Aorta (tissue), 5 donors: ENCODE results near the gene MELTF. TPM values are rescaled to one million over a fixed set of nuclear protein-coding genes. Genes with fewer than 3 reads are reported as not detected.

Source experiments
- ATAC-seq: fragments of 200-7000 bp; cut with Tn5 transposase; one replicate; pipeline ENCODE4 v1.9.1; 2022; ENCODE audit warnings: moderate library complexity; ENCODE audit not compliant: low FRiP score
- DNase-seq, 2 donors: peaks; one replicate each; pipeline ENCODE4 v3.0.0-alpha.2; 2020
- H3K27ac ChIP-seq, 2 donors: one replicate each; pipeline ENCODE4 v1.5.1; 2013; ENCODE audit warnings: low read length in 2 of 2, mild to moderate bottlenecking in 2 of 2, moderate library complexity in 2 of 2, control low read depth in 1 of 2, inconsistent platforms in 1 of 2, low read depth in 1 of 2
- H3K27me3 ChIP-seq, 2 donors: one replicate each; pipeline ENCODE4 v1.6.1; 2013; ENCODE audit warnings: control low read depth in 1 of 2, low read length in 1 of 2, mild to moderate bottlenecking in 1 of 2, moderate library complexity in 1 of 2; ENCODE audit not compliant: insufficient read depth in 2 of 2, control insufficient read depth in 1 of 2
- H3K36me3 ChIP-seq, 2 donors: one replicate each; pipeline ENCODE4 v1.6.1; 2013; ENCODE audit warnings: control low read depth in 1 of 2, low read length in 1 of 2, mild to moderate bottlenecking in 1 of 2; ENCODE audit not compliant: insufficient read depth in 2 of 2, control insufficient read depth in 1 of 2
- H3K4me1 ChIP-seq, 2 donors: one replicate each; pipeline ENCODE4 v1.6.1; 2013; ENCODE audit warnings: low read length in 2 of 2, control low read depth in 1 of 2, mild to moderate bottlenecking in 1 of 2, moderate library complexity in 1 of 2; ENCODE audit not compliant: insufficient read depth in 2 of 2, control insufficient read depth in 1 of 2
- H3K4me3 ChIP-seq, 2 donors: one replicate each; pipeline ENCODE4 v1.5.1; 2013; ENCODE audit warnings: low read length in 2 of 2, control low read depth in 1 of 2, mild to moderate bottlenecking in 1 of 2
- H3K9me3 ChIP-seq: one replicate; pipeline ENCODE4 v1.6.1; 2013; ENCODE audit warnings: mild to moderate bottlenecking, low read length; ENCODE audit not compliant: control insufficient read depth
- WGBS, 2 donors: extraction: QIAGEN DNeasy Blood & Tissue Kit; methylation state at CpG; one replicate each; pipeline ENCODE4 v1.1.7; 2013; 5-methylcytosine and 5-hydroxymethylcytosine counted together
- intact Hi-C, 2 donors: fragments of 100-400 bp; cut with DNase I; formaldehyde crosslinking; loops; one replicate each; pipeline versions ENCODE4 v1.14.2 to v1.15.0; 2022
- polyA plus RNA-seq, 2 donors: library from polyadenylated mRNA; stranded (reverse); fragments of 200-250 nt; gene quantifications; one replicate each; pipeline ENCODE4 v1.2.3, GENCODE V29; 2013
- total RNA-seq, 2 donors: library from RNA; stranded (reverse); fragmentation: NEBNext Ultra II Directional; extraction: Animal tissue kit (Norgen Biotek cat#: 25700); gene quantifications; one replicate each; pipeline ENCODE4 v1.2.1, GENCODE V29; 2021
- donor health status: healthy with polysubstance abuse.
- donor health status: Bipolar disorder and iron deficiency.
- donor health status: DM: no; HTN: no; CAD: no.
- donor health status: DM: no; HTN: no; CAD: no.
- donor health status: DM: yes; HTN: yes; CAD: no.

Gene MELTF
- total and polyA plus RNA-seq, 4 donors, result 1.00 to 6.0 (median 3.2) TPM

GRCh38 chr3:196965112-196965803 lies 64.4 kb downstream of the MELTF start:
- Histone ChIP-seq H3K36me3 (no peaks in the 10 kb centered on the region), H3K27me3 (no peaks in the 10 kb centered on the region), H3K4me1 (no peaks in the 10 kb centered on the region), H3K9me3 (no peaks in the 10 kb centered on the region), H3K4me3 (no peak overlapping the region), H3K27ac (no peak overlapping the region)
- intact Hi-C loops, result no loop called here
- 93% methylated on average over 11 of the region's 11 CpGs for WGBS, 2 donors
- DNase-seq (no peak), ATAC-seq (no peak)

GRCh38 chr3:196963631-196963953 lies 66.0 kb downstream of the MELTF start:
- no peak overlapping the region for H3K4me3 ChIP-seq
- no peaks in the 10 kb centered on the region for H3K36me3 ChIP-seq
- intact Hi-C loops, result no loop called here
- H3K27me3 ChIP-seq, result no peaks in the 10 kb centered on the region
- no peak for DNase-seq
- WGBS, 2 donors, result 78 to 85% methylated on average over 2 of the region's 2 CpGs
- H3K9me3 ChIP-seq, result no peaks in the 10 kb centered on the region
- H3K4me1 ChIP-seq, result no peaks in the 10 kb centered on the region
- H3K27ac ChIP-seq, result no peak overlapping the region
- ATAC-seq, result no peak

DNA sequence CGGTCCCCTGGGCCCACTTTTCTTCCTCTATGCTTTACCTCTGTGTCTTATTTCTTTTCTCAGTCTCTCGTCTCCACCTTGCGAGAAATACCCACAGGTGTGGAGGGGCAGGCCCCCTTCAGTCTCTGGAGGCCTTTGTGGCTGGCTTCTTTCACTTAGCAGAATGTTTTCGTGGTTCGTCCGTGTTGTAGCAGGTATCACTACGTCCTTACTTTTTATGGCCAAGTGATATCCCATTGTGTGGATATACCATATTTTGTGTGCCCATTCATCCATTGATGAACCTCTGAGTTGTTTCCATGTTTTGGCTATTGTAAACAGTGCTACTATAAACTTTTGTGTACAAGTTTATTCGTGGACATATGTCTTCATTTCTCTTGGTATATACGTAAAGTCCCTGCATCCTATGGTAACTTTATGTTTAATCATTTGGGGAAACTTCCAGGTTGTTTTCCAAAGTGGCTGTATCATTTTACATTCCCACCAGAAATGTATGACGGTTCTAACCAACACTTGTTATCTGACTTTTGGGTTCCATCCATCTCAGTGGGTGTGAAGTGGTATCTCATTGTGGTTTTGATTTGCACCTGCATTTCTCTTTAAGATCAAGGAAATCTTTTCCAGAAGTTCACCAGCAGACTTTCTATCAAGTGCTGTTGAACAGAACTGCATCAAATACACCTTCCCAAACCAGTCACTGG lies 66.5 kb downstream of the MELTF start:
- Histone ChIP-seq H3K4me3 (no peak overlapping the region), H3K36me3 (no peaks in the 10 kb centered on the region), H3K9me3 (no peaks in the 10 kb centered on the region), H3K27ac (no peak overlapping the region), H3K4me1 (no peaks in the 10 kb centered on the region), H3K27me3 (no peaks in the 10 kb centered on the region)
- ATAC-seq, result no peak
- 91% methylated on average over 10 of the region's 10 CpGs for WGBS, 2 donors
- intact Hi-C loops, result no loop called here
- DNase-seq, result no peak

GRCh38 chr3:196962108-196962929 lies 67.3 kb downstream of the MELTF start:
- intact Hi-C loops, result no loop called here
- Histone ChIP-seq H3K4me3 (no peak overlapping the region), H3K9me3 (no peaks in the 10 kb centered on the region), H3K27ac (no peak overlapping the region), H3K27me3 (no peaks in the 10 kb centered on the region), H3K36me3 (no peaks in the 10 kb centered on the region), H3K4me1 (no peaks in the 10 kb centered on the region)
- no peak for ATAC-seq
- DNase-seq, result no peak
- WGBS, 2 donors, result 84 to 88% methylated on average over 9 of the region's 9 CpGs

- DNase-seq (no peak), ATAC-seq (no peak)
- Histone ChIP-seq H3K4me1 (no peaks in the 10 kb centered on the region), H3K9me3 (no peaks in the 10 kb centered on the region), H3K27ac (no peak overlapping the region), H3K27me3 (no peaks in the 10 kb centered on the region), H3K36me3 (peaks cover 0 to 4% of the 10 kb centered on the region in 2 donors), H3K4me3 (no peak overlapping the region)
- 81 to 84% methylated on average over 7 of the region's 7 CpGs for WGBS, 2 donors
- intact Hi-C loops, result no loop called here
These were observed 74.8 kb downstream of the MELTF start for GRCh38 chr3:196954832-196955231.

Other genes starting within 250 kb of the MELTF start
- 10 to 100 TPM; 40.3 to 42.8 TPM for gene SENP5, start 161.9 kb downstream of the MELTF start, total RNA-seq
- gene SENP5, start 161.9 kb downstream of the MELTF start, polyA plus RNA-seq, result 10 to 100 TPM in 1 of 2 donors, 1 to 10 TPM in 1; 4.9 to 12.7 TPM
- gene NCBP2, start 87.3 kb downstream of the MELTF start, total RNA-seq, result 10 to 100 TPM; 42.0 to 48.1 TPM
- 10 to 100 TPM; 40.3 to 59.6 TPM for gene NCBP2, start 87.3 kb downstream of the MELTF start, polyA plus RNA-seq
- gene PIGZ, start 61.0 kb downstream of the MELTF start, total RNA-seq, result 1 to 10 TPM; 2.7 to 5.2 TPM
- gene PIGZ, start 61.0 kb downstream of the MELTF start, polyA plus RNA-seq, result 1 to 10 TPM; 2.3 to 9.0 TPM